IPS DF 19.7 (cell line): ENCODE measurements around the gene ANXA5.

Experiments
- DNase-seq: peaks from one replicate; pipeline ENCODE4 v3.0.0-alpha.2; 2013; ENCODE audit warnings: low read depth, low spot score

ANXA5 gene

DNA sequence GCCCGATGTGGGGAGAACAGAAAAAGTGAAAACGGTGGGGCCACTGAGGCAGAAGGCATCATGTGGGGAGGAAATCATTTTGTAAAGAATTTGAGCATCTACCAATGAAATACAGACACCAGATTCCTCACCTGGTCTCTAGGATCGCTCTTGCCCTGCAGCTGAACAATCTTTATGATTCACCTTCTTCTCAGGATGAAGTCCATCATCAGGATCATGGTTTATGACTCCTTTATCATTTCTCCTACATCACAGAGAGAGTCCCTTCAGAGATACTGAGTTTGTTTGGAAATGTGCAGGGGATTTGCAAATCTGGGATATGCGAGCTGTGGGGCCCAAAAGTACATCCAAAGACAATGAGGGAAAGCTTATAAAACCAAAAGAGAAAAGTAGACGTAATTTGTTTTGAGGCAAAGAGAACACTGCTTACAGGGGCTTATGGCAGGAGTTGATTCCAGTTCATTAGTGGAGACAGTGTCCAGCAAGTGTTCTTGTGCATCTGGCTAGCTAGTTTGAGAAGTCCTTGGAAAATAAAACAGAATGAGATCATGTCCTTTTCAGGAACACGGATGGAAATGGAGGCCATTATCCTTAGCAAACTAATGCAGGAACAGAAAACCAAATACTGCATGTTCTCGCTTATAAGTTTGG, 15.3 kb upstream of the ANXA5 start:
- DNase-seq, result no peak

DNA sequence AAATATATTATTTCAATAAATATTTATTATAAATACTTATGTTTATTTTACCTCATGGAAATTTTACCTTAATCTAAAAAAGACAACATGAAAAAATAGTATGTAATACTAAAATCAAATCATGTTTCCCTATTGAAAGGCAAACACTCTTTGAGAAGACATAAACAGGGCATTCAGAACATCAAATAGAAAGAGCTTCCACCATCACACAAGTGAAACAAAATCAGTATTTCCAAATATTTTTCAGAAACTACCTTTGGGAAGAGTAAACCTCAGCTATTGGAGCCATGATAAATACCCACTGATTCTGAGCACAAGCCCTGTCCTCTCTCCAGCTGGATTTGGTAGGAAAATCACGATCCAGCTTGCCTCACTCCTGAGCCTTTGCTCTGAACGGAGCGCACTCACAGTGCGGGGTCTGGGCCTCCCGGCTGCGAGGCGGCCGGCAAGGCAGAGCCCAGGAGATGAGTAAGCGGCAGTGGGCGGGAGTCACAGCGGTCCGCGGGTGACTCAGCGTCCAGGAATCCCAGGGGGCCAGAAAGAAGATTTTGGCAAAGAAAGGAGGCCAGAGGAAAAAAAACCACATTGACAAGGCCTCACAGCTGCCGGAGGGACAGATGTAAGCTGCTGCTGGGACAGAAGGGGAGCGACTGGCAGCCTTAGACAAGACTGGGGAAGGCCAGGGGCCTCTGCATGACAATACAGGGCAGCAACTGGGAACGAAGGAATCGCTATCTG, 14.7 kb upstream of the ANXA5 start:
- DNase-seq, result peak; percentile 87

- no peak for DNase-seq
These were observed 13.1 kb upstream of the ANXA5 start for GRCh38 chr4:121709766-121710405.

GRCh38 chr4:121707344-121707743, 10.6 kb upstream of the ANXA5 start:
- DNase-seq, result no peak

- no peak for DNase-seq
These were observed 9.8 kb upstream of the ANXA5 start for GRCh38 chr4:121706595-121707021.

- DNase-seq, result no peak
These were observed 8.7 kb upstream of the ANXA5 start for GRCh38 chr4:121705521-121705920.

GRCh38 chr4:121702136-121702535, 5.4 kb upstream of the ANXA5 start:
- DNase-seq, result no peak

GRCh38 chr4:121701263-121701662, 4.5 kb upstream of the ANXA5 start:
- DNase-seq, result no peak

GRCh38 chr4:121698236-121698671, 1.5 kb upstream of the ANXA5 start:
- DNase-seq, result no peak

DNA sequence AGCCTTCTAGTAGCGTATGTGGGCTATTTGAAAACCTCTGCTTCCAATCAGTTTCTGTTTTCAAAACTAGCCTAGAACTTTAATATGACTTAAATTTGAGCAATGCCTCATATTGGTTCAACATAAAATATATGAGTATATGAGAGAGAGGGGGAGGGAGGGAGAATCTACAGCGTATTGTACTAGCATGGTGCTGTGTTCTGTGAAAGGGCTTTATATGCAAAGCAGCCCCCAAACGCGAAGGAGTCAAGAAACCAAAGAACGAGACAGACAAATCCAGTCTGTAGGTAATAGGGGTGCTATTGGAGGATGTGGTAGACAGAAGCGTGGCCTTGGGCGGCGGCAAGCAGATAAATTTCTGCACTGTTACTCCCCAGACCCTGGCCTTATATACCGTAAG, 784 bp upstream of the ANXA5 start:
- no peak for DNase-seq

- no peak for DNase-seq
These were observed 605 bp downstream of the ANXA5 start for GRCh38 chr4:121696170-121696580.

GRCh38 chr4:121693886-121694285, 2.9 kb downstream of the ANXA5 start:
- DNase-seq, result no peak

DNA sequence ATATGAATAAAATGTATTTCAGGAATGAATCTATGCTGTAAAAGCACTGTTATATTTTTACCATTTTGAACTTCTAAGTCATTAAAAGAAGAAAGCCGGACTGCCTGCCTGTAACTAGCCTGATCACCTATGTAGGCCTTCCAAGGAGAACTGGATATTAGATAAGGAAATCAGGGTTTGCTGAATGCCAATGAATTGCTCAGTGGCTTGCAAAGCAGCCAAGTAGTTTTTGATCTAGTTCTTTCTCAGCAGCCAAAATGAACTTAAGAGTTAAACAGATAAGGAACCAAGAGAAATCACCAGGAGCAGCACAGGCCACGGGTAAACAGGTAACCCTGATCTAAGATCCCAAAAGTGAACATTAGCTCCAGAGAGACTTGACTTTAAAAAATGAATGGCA, 3.3 kb downstream of the ANXA5 start:
- no peak for DNase-seq

- DNase-seq, result no peak
These were observed 4.5 kb downstream of the ANXA5 start for GRCh38 chr4:121692261-121692660.

DNA sequence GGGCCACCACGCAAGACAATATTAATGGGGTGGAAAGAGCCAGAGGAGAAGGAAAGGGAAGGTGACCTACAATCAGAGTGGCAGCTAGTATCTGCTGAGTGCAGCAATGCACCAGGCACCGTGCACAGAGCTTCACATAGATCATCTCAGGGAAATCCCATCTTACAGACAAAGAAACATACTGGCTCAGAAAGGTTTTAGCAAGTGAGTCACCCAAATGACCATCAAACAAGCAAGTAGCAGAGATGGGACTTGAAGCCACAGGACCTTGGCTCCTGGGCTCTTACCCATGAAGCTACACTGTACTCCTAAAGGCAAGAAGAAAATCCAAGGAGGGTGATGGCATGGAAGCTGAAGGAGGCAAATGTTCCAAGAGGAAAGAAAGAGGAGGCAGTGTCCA, 6.8 kb downstream of the ANXA5 start:
- DNase-seq, result no peak

- no peak for DNase-seq
These were observed 8.1 kb downstream of the ANXA5 start for GRCh38 chr4:121688701-121689100.

DNA sequence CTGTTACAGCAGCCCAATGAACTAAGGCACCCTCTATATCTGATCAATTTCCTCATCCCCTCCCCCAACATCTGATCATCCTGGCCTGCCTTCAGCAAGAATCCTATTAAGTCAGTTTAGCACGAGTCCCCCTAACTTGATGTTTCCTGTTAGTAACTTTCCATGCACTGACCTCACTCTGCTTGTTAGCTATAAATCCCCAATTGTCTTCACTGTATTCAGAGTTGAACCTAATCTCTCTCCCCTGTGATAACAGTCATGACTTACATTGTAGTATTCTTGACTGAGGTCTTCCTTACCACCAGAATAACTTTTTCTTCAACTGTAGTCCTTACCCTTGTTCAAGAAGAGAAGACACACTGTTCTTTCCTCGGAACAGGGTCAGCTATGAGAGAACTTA, 8.5 kb downstream of the ANXA5 start:
- no peak for DNase-seq

GRCh38 chr4:121686255-121686654, 10.5 kb downstream of the ANXA5 start:
- DNase-seq, result no peak

- DNase-seq, result no peak
These were observed 11.5 kb downstream of the ANXA5 start for GRCh38 chr4:121685257-121685656.

DNA sequence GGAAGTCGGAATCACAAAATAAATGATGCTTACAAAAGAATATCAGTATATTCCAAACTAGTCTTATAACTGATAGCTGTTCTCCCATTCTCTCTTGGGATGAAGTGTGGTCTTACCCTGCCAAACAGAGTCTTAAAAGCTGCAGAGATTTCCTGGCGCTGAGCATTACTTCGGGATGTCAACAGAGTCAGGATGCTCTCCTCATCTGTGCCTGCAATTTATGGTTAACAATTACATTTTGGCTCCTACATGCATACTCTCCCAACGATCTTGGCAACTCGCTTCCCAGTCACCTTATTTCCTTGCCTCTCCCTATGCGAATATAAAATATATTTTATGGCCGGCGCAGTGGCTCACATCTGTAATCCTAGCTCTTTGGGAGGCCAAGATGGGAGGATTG, 12.2 kb downstream of the ANXA5 start:
- no peak for DNase-seq

DNA sequence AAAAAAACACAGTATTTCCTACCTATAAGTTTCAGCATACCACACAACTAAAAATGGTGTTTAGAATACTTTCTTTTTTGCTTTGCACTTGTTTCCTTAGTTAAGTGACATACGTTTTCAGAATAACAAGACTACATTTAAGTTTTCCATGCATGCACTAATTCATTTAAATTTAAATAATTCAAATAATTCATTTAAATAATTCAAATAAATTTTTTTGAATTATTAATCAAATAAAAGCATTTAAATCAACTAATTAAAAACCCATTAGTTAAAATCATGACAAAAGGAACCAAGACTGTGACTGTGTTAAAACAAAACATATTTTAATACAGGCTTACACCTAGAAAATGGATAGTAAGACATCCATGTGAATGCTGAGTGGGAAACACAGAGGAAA, 12.8 kb downstream of the ANXA5 start:
- no peak for DNase-seq

- DNase-seq, result no peak
These were observed 16.2 kb downstream of the ANXA5 start for GRCh38 chr4:121680571-121680970.

- DNase-seq, result no peak
These were observed 16.8 kb downstream of the ANXA5 start for GRCh38 chr4:121679951-121680350.
